ENCODE data around the gene BEND7.
A peak's percentile ranks its signal among the peaks of the same experiment; 100 is the strongest.

Gene BEND7

DNA sequence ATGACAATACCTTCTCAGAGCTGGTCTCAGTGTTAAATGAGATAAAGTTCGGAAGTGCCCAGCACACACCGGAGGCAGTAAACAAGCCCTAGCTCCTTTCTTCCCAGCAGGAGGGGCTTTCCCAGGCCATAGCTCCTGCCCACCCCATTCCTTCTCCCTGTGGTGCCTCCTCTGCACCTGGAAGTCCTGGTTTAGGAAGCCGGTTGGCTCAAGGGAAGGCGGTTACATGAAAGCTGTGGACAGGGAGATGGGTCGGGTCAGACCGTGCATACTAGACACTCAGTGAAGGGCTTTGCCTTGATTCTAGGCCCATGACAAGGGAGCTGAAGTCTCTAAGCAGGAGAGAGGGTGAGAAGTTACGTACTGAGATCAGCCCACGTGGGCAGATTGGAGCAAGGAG lies 8.6 kb downstream of the BEND7 start:
- no peak overlapping the region for H3K27ac ChIP-seq (ENCODE audit: low read depth, low read length)
- no peak overlapping the region for H4K8ac ChIP-seq (ENCODE audit: low read depth, low read length)
- no CpG with 5 or more reads among the region's 8 CpGs for WGBS (ENCODE audit: extremely low coverage, insufficient coverage, insufficient read length)
- H2BK12ac ChIP-seq (ENCODE audit: low read length), result no peak overlapping the region
- no peak overlapping the region for H4K12ac ChIP-seq (ENCODE audit: low read depth, low read length)
- no peak overlapping the region for H2AK5ac ChIP-seq (ENCODE audit: low read length)
- H3K4me2 ChIP-seq (ENCODE audit: low read length), result no peak overlapping the region
- H3K4ac ChIP-seq (ENCODE audit: low read depth, low read length), result no peak overlapping the region
- H3K9ac ChIP-seq (ENCODE audit: low read length), result no peak overlapping the region
- H2BK120ac ChIP-seq (ENCODE audit: insufficient read depth, low read length, poor library complexity), result no peak overlapping the region
- H3K27me3 ChIP-seq (ENCODE audit: insufficient read depth, low read length), result no peaks in the 10 kb centered on the region
- peaks cover 2 to 4% of the 10 kb centered on the region in 2 experiments for H3K4me1 ChIP-seq (ENCODE audit: control insufficient read depth in 1 of 2, insufficient read depth in 2 of 2, low read length in 2 of 2)
- peaks cover 22 to 32% of the 10 kb centered on the region in 2 experiments for H3K36me3 ChIP-seq (ENCODE audit: control insufficient read depth in 1 of 2, insufficient read depth in 2 of 2, low read length in 2 of 2)
- no peak overlapping the region for H3K18ac ChIP-seq (ENCODE audit: low read length)
- no peak overlapping the region for H3K4me3 ChIP-seq (ENCODE audit: low read depth, low read length)
- no peak overlapping the region for H3K23ac ChIP-seq (ENCODE audit: low read length)
- no peak overlapping the region for H4K91ac ChIP-seq (ENCODE audit: low read depth, low read length)
- H3K9me3 ChIP-seq (ENCODE audit: insufficient read depth, low read depth, low read length), result no peaks in the 10 kb centered on the region
- no peak for DNase-seq
- no peaks in the 10 kb centered on the region for H3K79me1 ChIP-seq (ENCODE audit: low read length)
- H3K79me2 ChIP-seq (ENCODE audit: control insufficient read depth, insufficient read depth, low read length, poor library complexity), result no peaks in the 10 kb centered on the region
- H2AFZ ChIP-seq (ENCODE audit: insufficient read depth, low read length, poor library complexity), result no peak overlapping the region
- H2BK5ac ChIP-seq (ENCODE audit: low read depth, low read length, poor library complexity), result no peak overlapping the region
- no peak overlapping the region for H3K14ac ChIP-seq (ENCODE audit: low read length)

GRCh38 chr10:13518076-13518692 lies 10.6 kb downstream of the BEND7 start:
- Histone ChIP-seq H2AFZ (ENCODE audit: insufficient read depth, low read length, poor library complexity) (no peak overlapping the region), H2BK120ac (ENCODE audit: insufficient read depth, low read length, poor library complexity) (no peak overlapping the region), H3K14ac (ENCODE audit: low read length) (no peak overlapping the region), H3K27ac (ENCODE audit: low read depth, low read length) (no peak overlapping the region), H4K91ac (ENCODE audit: low read depth, low read length) (no peak overlapping the region), H3K79me1 (ENCODE audit: low read length) (no peaks in the 10 kb centered on the region), H2BK12ac (ENCODE audit: low read length) (no peak overlapping the region), H3K9me3 (ENCODE audit: insufficient read depth, low read depth, low read length) (no peaks in the 10 kb centered on the region), H3K9ac (ENCODE audit: low read length) (no peak overlapping the region), H2AK5ac (ENCODE audit: low read length) (no peak overlapping the region), H3K4ac (ENCODE audit: low read depth, low read length) (no peak overlapping the region), H3K4me1 (ENCODE audit: control insufficient read depth in 1 of 2, insufficient read depth in 2 of 2, low read length in 2 of 2) (peaks cover 2 to 4% of the 10 kb centered on the region in 2 experiments), H4K8ac (ENCODE audit: low read depth, low read length) (no peak overlapping the region), H3K23ac (ENCODE audit: low read length) (no peak overlapping the region), H4K12ac (ENCODE audit: low read depth, low read length) (no peak overlapping the region), H3K27me3 (ENCODE audit: insufficient read depth, low read length) (no peaks in the 10 kb centered on the region), H2BK5ac (ENCODE audit: low read depth, low read length, poor library complexity) (no peak overlapping the region), H3K18ac (ENCODE audit: low read length) (no peak overlapping the region), H3K4me3 (ENCODE audit: low read depth, low read length) (no peak overlapping the region), H3K79me2 (ENCODE audit: control insufficient read depth, insufficient read depth, low read length, poor library complexity) (no peaks in the 10 kb centered on the region), H3K4me2 (ENCODE audit: low read length) (no peak overlapping the region), H3K36me3 (ENCODE audit: control insufficient read depth in 1 of 2, insufficient read depth in 2 of 2, low read length in 2 of 2) (peaks cover 21 to 29% of the 10 kb centered on the region in 2 experiments)
- peak in 1 of 2 donors; percentile 34 for DNase-seq
- WGBS (ENCODE audit: extremely low coverage, insufficient coverage, insufficient read length), result no CpG with 5 or more reads among the region's 8 CpGs

DNA sequence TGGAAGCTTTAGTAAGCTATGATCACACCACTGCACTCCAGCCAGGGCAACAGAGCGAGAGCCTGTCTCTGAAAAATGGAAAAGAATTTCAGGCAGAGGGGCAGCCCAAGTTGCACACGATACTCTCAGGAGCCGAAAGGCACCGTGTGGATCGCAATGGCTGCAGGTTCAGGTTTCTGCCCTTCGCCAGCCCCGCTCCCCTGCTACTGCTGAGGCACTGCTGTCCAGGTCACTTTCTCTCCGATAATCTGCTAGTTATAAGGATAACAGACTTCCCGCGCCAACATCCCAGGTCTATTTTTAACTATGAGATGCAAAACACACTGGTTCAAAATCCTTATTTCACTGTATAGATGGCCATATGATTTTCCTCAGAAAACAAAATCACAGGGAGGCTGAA lies 11.1 kb downstream of the BEND7 start:
- no peaks in the 10 kb centered on the region for H3K9me3 ChIP-seq (ENCODE audit: insufficient read depth, low read depth, low read length)
- H3K27me3 ChIP-seq (ENCODE audit: insufficient read depth, low read length), result no peaks in the 10 kb centered on the region
- H3K36me3 ChIP-seq (ENCODE audit: control insufficient read depth in 1 of 2, insufficient read depth in 2 of 2, low read length in 2 of 2), result peaks cover 22 to 30% of the 10 kb centered on the region in 2 experiments
- H4K12ac ChIP-seq (ENCODE audit: low read depth, low read length), result no peak overlapping the region
- H3K14ac ChIP-seq (ENCODE audit: low read length), result no peak overlapping the region
- H3K79me1 ChIP-seq (ENCODE audit: low read length), result no peaks in the 10 kb centered on the region
- WGBS (ENCODE audit: extremely low coverage, insufficient coverage, insufficient read length), result no CpG with 5 or more reads among the region's 10 CpGs
- peaks cover 2 to 4% of the 10 kb centered on the region in 2 experiments for H3K4me1 ChIP-seq (ENCODE audit: control insufficient read depth in 1 of 2, insufficient read depth in 2 of 2, low read length in 2 of 2)
- H3K18ac ChIP-seq (ENCODE audit: low read length), result no peak overlapping the region
- no peak overlapping the region for H3K4ac ChIP-seq (ENCODE audit: low read depth, low read length)
- H3K4me3 ChIP-seq (ENCODE audit: low read depth, low read length), result no peak overlapping the region
- no peak overlapping the region for H2BK5ac ChIP-seq (ENCODE audit: low read depth, low read length, poor library complexity)
- H2AK5ac ChIP-seq (ENCODE audit: low read length), result no peak overlapping the region
- H2BK120ac ChIP-seq (ENCODE audit: insufficient read depth, low read length, poor library complexity), result no peak overlapping the region
- no peak overlapping the region for H3K23ac ChIP-seq (ENCODE audit: low read length)
- H2AFZ ChIP-seq (ENCODE audit: insufficient read depth, low read length, poor library complexity), result no peak overlapping the region
- H2BK12ac ChIP-seq (ENCODE audit: low read length), result no peak overlapping the region
- H3K27ac ChIP-seq (ENCODE audit: low read depth, low read length), result no peak overlapping the region
- H3K4me2 ChIP-seq (ENCODE audit: low read length), result no peak overlapping the region
- no peak overlapping the region for H4K8ac ChIP-seq (ENCODE audit: low read depth, low read length)
- no peak overlapping the region for H4K91ac ChIP-seq (ENCODE audit: low read depth, low read length)
- H3K79me2 ChIP-seq (ENCODE audit: control insufficient read depth, insufficient read depth, low read length, poor library complexity), result no peaks in the 10 kb centered on the region
- no peak overlapping the region for H3K9ac ChIP-seq (ENCODE audit: low read length)
- no peak for DNase-seq

GRCh38 chr10:13516176-13516575 lies 12.6 kb downstream of the BEND7 start:
- Histone ChIP-seq H3K23ac (ENCODE audit: low read length) (no peak overlapping the region), H2BK12ac (ENCODE audit: low read length) (no peak overlapping the region), H3K4me2 (ENCODE audit: low read length) (no peak overlapping the region), H3K4ac (ENCODE audit: low read depth, low read length) (no peak overlapping the region), H2AK5ac (ENCODE audit: low read length) (no peak overlapping the region), H2AFZ (ENCODE audit: insufficient read depth, low read length, poor library complexity) (no peak overlapping the region), H3K36me3 (ENCODE audit: control insufficient read depth in 1 of 2, insufficient read depth in 2 of 2, low read length in 2 of 2) (peaks cover 14 to 23% of the 10 kb centered on the region in 2 experiments), H3K27me3 (ENCODE audit: insufficient read depth, low read length) (no peaks in the 10 kb centered on the region), H3K79me1 (ENCODE audit: low read length) (no peaks in the 10 kb centered on the region), H3K79me2 (ENCODE audit: control insufficient read depth, insufficient read depth, low read length, poor library complexity) (no peaks in the 10 kb centered on the region), H3K9me3 (ENCODE audit: insufficient read depth, low read depth, low read length) (no peaks in the 10 kb centered on the region), H3K4me3 (ENCODE audit: low read depth, low read length) (no peak overlapping the region), H2BK120ac (ENCODE audit: insufficient read depth, low read length, poor library complexity) (no peak overlapping the region), H4K91ac (ENCODE audit: low read depth, low read length) (no peak overlapping the region), H3K27ac (ENCODE audit: low read depth, low read length) (no peak overlapping the region), H4K12ac (ENCODE audit: low read depth, low read length) (no peak overlapping the region), H3K14ac (ENCODE audit: low read length) (no peak overlapping the region), H2BK5ac (ENCODE audit: low read depth, low read length, poor library complexity) (no peak overlapping the region), H3K9ac (ENCODE audit: low read length) (no peak overlapping the region), H4K8ac (ENCODE audit: low read depth, low read length) (no peak overlapping the region), H3K18ac (ENCODE audit: low read length) (no peak overlapping the region), H3K4me1 (ENCODE audit: control insufficient read depth in 1 of 2, insufficient read depth in 2 of 2, low read length in 2 of 2) (peaks cover 2 to 4% of the 10 kb centered on the region in 2 experiments)
- no CpG with 5 or more reads among the region's 13 CpGs for WGBS (ENCODE audit: extremely low coverage, insufficient coverage, insufficient read length)
- no peak for DNase-seq

Measured in trophoblast cell (in vitro differentiated cells and primary cell).